ENCODE data around the gene PGR.
"Not testable (repeated sequence)": the region's sequence is repeated elsewhere in the genome, so short reads cannot be mapped to it uniquely, and the experiment has no call there.

PGR gene

DNA sequence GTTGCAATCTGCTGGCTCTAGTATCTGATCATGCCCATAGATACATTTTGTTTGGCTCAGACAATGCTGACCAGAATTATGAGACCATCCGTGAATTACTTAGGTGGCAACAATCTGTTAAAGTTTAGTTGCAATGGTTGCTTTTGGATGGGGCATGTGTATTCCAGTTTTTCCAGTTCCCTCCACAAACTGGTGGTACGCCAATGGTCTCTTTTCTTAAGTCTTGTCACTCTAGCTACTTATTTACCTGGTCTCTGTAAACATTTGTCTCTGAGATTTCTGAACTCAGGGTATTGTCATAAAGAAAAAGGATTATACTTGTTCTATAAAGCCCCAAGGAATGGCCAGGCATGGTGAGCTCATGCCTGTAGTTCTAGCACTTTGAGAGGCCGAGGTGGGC, 65.9 kb downstream of the PGR start:
- DNase-seq, result no peak

DNA sequence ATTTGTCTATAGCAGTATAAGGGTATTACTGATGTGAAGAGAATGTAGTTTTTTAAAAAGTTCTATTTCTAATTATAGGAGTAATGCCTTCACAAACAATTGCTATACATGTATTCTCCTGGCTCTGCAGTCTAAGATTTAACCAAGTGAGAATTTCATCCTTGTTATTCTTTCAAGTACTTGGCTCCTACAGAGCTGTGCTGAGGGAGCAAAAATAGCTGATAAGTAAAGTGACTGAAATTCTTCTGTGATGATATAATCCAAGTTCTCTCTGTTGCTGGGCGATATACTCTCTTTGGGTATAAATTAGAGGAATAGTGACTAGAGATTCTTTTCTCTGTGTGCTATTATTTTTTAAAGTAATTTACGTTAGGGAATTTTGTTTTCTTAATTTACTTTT, 68.0 kb downstream of the PGR start:
- no peak for DNase-seq

DNA sequence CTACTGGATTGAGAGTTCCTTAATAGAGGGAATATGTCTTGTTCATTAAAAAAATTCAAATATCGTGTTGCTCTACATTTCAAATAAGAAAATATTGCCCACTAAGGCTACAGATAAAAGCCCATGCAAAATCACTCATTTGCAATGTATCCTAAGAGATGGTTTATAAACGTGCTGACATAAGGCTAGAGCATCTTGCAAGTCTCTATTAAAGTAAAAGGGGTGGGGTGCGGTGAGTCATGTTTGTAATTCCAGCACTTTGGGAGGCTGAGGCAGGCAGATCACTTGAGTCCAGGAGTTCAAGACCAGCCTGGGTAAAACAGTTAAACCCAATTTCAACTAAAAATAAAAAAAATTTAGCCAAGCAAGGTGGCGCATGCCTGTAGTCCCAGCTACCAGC, 70.3 kb downstream of the PGR start:
- no peak for DNase-seq

DNA sequence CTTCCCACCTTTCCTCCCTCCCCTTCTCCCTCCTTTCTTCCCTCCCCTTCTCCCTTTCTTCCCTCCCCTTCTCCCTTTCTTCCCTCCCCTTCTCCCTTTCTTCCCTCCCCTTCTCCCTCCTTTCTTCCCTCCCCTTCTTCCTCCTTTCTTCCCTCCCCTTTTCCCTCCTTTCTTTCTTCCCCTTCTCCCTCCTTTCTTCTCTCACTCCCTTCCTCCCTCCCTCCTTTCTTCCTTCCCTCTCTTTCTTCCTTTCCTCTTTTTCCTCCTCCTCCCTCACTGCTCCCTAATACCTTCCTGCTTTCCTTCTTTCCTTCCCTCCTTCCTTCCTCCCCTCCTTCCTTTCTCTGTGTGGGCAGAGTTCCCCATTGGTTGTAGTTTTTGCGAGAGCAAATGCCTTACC, 76.1 kb downstream of the PGR start:
- no peak for DNase-seq

DNA sequence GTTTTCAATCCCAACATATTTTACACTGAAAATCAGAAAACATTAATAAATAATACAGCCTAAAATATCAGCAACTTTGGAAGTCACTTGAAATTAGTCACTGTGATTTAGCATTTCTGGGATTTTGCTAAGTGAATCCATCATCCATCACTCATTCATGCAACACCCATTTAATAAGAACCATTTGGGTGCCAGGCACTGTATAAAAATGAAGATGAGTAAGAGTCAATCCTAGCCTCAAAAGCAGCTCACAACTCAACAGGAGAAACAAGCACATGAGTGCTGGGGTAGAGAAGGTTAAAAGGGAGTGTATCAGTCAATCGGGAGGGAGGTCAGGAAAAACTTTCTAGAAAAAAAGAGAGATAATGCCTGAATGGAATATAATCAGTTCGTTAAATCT, 77.9 kb downstream of the PGR start:
- no peak for DNase-seq

DNA sequence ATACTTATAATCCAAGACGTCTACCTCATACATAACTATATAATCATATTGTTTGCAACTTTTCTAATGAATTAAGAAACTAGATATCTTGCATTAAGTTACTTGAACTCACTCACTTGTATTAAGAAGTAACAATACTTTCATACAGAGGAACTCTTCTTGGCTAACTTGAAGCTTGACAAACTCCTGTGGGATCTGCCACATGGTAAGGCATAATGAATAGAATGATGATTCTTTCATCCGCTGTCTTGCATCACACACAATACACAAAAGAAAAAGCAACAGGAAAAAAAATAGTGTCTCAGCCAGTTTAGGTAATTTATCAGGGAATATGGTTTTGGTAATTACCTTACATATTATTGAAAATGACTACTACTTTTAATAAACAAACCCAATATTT, 79.8 kb downstream of the PGR start:
- DNase-seq, result no peak

DNA sequence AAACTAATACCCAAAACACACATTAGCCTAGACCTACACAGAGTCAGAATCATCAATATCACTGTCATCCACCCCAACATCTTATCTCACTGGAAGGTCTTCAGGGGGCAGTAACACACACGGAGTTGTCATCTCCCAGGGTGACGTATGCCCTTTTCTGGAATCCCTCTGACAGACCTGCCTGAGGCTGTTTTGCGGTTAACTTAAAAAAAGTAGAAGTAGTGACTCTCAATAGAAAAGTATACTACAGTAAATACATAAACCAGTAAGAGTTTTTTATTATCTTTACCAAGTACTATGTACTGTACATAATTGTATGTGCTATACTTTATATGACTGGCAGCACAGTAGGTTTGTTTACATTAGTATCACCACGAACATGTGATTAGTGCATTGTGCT, 80.5 kb downstream of the PGR start:
- DNase-seq, result no peak

DNA sequence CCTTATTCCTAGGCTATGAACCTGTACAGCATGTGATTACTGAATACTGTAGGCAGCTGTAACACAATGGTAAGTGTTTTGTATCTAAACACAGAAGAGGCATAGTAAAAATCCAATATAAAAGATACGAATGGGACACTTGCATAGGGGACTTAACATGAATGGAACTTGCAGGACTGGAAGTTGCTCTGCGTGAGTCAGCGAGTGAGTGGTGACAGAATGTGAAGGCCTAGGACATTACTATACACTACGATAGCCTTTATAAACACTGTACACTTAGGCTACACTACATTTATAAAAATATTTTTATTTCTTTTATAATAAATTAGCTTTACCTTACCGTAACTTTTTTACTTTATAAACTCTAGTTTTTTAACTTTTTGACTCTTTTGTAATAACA, 81.1 kb downstream of the PGR start:
- DNase-seq, result no peak

DNA sequence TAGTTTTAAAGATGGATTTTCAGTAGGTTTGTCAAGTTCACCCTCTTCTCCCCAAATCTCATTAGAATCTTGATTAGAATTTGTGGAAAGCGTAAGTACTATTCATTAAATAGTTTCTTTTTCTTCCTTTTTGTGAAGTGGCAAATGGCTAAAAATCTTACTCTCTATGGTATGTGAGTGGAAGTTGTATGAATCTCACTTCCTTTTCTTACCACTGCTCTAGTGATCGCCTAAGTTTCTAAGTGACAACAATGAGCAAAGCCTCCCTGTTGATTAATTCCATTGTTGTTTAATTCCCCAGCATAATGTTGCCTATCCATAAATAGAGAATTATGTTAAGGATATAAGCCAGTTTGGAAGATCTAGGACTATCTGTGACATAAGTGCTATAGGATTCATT, 82.7 kb downstream of the PGR start:
- no peak for DNase-seq

DNA sequence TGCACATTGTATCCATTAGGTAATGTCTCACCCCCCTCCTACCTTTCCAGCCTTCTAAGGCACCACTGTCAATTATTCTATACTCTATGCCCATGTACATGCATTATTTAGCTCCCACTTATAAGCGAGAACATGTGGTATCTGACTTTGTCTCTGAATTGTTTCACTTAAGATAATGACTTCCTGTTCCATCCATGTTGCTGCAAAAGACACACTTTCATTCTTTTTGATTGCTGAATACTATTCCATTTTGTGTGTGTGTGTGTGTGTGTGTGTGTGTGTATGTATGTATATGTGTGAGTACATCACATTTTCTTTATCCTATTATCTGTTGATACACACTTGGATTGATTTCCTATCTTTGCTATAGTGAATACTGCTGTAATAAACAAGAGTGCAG, 84.2 kb downstream of the PGR start:
- DNase-seq, result no peak

DNA sequence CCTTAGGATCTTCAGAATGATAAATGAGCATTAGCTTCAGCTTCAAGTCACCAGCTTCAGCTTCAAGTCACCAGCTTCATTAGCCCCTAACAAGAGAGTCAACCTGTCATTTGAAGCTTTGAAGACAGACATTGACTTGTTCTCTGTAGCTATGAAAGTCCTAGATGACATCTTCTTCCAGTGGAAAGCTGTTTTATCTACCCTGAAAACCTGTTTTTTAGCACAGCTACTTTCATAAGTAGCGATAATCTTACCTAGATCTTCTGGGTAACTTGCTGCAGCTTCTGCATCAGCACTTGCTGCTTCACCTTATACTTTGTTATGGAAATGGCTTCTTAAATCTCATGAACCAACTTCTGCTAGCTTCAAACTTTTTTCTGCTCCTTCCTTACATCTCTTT, 85.7 kb downstream of the PGR start:
- no peak for DNase-seq

DNA sequence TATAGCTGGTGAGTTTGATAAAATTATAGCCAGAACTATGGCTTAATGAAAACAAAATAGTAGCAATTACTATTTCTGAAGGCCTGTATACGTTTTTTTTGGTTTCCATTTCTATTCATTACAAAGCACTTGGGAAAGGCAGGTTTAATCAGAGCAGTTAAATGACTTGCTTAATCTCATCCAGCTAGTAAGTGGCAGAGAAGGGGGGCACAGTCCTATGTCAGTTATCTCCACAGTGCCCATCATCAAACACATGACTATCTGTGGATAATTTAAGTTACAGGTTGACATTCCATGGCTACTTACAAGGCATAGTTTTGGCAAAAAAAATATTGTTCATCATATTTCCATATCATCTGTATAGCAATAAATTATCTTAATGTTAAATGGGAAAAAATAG, 93.7 kb downstream of the PGR start:
- DNase-seq, result no peak

DNA sequence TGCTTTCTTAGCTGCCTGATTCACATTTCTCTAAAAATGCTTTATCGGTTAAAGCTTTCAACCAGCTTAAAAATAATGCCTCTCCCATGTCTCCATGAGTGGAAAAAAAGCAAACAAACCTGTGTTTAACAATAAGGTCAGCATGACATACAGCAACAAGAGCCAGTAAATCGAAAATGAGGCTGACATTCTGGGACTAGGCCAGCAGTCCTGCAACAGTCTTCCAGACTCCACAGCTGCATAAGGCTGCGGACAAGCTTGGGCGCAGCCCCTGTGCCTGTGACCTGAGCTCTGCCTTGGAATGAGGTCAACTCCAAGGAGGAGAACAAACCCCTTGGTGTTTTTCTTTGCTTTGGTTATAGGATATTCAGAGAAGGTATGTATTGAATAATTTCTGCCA, 95.5 kb downstream of the PGR start:
- no peak for DNase-seq

DNA sequence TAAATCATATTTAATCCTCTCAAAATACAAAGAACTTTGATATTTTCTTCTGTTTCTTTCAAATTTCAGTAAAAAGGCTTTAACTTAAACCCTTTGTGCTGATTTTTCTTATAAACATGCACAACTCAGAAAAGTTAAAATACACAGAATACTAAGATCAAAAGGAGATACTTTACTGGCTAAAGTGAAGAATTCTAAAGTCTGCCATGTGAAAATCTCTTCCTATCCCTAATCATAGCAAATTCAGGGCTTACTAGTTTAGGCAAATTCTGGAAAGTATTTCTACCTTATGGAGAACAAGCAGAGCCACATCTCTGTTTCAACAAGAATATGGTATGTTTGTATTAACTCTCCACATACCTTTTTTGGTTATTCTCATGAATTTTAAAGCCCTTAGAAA, 96.6 kb downstream of the PGR start:
- no peak for DNase-seq

DNA sequence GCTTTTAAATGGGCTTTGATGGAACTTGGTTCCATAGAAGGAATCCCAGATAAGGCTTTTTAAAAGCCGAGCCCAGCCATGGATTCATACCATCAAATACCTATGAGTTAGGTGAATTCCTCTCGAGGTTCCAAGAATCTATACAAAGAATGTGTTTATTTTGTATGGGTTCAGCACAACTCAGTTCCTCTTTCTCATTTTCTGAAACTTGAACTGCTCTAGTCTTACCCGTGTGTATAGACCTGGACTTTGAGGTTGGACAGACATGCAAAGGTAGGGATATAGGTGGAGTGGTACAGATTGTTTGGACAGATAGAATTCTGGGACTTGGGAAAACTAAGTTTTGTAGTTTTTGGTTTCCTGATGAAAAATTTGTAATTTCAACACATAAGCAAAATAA, 97.9 kb downstream of the PGR start:
- DNase-seq, result no peak

DNA sequence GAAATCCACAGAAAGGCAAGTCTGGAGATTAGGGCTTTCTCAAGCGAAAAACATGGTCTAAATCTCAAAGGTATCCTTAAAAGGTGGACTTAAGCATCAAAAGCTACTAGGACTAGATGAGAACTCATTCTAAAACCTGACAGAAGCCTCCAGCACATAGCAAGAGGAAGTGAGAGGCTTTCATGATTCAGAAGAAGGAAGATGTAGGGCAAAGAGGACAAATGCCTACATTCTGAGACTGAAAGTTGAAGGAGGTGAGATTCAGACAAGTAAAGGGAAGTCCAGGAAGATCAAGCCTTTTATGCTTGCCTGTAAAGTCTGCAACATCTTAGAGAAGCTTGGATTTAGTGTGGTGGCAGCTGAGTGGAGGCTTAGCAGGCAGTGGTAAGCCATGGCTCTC, 98.9 kb downstream of the PGR start:
- DNase-seq, result no peak

DNA sequence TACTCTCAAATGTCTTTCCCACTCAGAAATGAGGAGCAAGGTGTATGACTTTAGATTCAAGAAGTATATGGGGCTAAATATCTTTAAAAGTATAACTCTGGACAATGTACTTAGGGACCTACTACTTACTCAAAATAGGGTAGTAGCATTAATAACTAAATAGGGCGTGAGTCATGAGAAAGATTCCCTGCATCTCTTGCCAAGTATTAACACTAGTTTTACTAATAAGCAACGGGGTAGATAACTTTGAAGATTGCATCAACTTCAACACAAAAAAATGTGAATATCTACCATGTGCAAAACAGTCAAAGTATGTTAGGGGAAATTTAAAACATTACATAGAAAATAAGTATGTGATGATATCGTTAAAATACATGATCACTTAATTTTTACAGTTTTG, 99.6 kb downstream of the PGR start:
- no peak for DNase-seq

DNA sequence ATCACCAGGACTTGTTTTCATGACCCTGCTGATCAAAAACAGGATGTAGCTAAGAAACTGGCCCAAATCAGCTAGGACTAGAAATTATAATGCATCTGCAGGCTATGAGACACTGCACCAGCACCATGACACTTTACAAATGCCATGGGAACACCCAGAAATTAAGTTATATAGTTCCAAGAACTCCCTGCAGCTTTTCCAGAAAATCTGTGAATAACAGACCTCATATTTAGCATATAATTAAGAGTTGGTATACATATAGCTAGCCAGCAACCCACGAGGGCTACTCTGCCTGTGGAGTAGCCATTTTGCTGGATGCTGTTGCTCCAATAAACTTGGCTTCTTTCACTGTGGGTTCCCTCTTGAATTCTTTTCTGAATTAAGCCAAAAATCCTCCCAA, 101.0 kb downstream of the PGR start:
- no peak for DNase-seq

DNA sequence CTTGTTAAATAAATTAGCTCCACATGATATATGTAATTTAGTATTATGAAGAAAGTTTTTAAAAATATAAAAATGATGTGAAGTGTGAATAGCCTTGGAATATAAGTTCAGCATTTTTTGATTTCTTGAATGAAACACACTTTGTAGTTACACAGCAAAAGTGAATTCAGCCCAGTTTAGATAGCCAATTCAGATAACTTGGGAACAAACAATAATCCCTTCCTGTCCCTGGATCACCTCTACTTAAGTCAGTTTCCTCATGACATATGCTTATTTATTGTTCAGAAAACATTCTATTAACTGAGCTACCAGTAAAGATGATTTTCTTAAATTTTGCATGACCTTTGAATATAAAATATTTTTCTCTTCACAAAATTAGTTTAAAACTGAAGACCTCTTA, 107.4 kb downstream of the PGR start:
- DNase-seq, result no peak

DNA sequence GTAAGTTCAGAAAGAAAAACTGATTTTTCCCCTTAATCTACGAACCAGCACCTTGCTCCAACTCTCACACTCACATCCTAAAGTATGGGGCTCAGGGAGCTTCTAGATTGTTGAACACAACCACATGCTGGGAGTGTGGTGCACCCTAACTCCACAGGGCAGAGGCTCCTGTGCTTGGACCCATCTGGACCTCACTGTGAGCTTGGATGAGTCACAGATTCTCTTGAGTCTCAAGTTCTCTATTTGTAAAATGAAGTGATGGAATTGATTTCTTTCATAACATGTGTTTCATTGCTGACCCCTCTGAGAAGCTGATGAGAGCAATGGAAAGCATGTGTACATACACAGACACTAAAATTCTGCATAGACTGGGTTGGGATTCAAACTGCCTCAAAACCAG, 109.7 kb downstream of the PGR start:
- DNase-seq, result no peak

DNA sequence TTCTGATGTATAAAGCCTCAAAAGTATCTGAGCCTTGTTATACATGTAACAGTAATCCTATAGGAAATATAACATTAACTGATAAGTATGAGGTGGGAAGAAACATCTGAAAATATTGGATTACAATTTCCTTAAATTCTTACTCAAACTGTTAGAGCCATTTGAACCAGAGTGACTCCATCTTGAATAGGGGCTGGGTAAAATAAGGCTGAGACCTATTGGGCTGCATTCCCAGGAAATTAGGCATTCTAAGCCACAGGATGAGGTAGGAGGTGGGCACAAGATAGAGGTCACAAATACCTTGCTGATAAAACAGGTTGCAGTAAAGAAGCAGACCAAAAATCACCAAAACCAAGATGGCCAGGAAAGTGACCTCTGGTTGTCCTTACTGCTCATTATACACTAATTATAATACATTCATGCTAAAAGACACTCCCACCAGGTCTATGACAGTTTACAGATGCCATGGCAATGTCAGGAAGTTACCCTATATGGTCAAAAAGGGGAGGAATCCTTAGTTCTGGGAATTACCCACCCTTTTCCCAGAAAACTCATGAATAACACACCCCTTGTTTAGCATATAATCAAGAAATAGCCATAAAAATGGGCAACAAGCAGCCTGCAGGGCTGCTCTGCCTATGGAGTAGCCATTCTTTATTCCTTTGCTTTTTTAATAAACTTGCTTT, 114.9 kb downstream of the PGR start:
- no peak for DNase-seq

DNA sequence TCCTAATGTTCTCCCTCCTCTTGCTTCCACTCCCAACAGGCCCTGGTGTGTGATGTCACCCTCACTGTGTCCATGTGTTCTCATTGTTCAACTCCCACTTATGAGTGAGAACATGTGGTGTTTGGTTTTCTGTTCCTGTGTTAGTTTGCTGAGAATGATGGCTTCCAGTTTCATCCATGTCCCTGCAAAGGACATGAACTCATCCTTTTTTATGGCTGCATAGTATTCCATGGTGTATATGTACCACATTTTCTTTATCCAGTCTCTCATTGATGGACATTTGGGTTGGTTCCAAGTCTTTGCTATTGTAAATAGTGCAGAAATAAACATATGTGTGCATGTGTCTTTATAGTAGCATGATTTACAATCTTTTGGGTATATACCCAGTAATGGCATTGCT, 115.9 kb downstream of the PGR start:
- DNase-seq, result not testable (repeated sequence)

DNA sequence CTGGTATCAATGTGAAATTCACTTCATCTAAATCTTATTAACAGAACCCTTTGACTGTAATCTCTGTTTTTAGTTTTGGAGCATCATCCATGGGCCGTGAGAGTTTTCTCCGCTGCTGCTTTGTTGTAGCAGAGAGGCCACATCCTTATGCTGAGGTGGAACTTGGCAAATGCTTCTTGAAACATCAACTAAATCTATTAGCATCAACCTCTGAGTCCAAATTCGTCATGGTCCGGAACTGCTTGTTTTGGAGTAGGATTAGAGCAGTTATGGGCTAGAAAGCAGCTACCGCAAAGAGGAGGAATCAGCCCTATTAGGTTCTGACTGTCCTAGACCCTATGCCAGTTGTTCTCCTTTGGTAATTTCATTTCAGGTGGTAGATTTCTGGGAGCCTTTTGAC, 117.7 kb downstream of the PGR start:
- no peak for DNase-seq

DNA sequence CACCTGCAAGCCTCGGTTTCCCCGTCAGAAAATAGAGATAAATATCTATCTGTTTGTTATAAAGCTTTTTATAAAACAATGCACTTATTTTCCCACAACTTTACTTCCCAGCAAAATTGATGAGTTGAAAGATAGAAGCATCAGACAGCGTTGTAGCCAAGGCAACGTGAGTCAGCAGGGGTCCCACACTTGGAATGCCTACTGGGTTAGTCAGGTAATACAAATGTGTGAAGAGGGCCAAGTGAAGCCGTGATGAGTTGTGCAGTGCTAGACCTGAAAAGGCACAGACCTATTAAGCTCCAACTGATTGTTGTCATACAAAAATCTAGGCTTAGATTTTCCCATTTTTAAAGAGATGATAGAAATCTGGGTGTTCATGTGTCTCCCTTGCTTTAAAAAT, 118.7 kb downstream of the PGR start:
- no peak for DNase-seq

DNA sequence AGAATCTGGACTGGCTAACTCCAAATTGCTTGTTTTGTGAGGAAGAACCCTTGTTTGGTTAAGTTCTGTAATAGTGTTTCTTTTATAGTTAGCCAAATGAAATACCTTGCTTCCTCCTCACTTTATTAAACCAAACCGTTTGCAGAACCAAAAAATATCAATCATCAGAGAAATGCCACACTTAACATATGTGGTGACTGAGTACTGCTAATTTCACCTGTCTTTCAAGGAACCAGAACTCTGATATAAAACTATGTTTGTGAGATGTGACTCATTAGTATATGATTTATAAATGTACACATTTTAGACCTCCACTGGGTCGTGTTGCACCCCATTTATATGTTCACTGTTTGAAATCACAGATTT, 119.9 kb downstream of the PGR start:
- DNase-seq, result no peak

Measured in activated CD4-positive, alpha-beta T cell treated with anti-CD3 and anti-CD28 coated beads, Interleukin-2, amount 50 U/mL, for 1 hour (primary cell).